GM12892 (cell line): ENCODE data around the gene HRAS.

Source experiments
- POLR2A ChIP-seq: IDR thresholded peaks from 2 replicates; pipeline ENCODE4 v1.6.1; 2011; ENCODE audit warnings: low read depth, low read length, control low read depth
- POLR2AphosphoS5 ChIP-seq: IDR thresholded peaks from 2 replicates; pipeline ENCODE4 v1.6.1; 2011; ENCODE audit warnings: low read depth, low read length, control low read depth
- TAF1 ChIP-seq: IDR thresholded peaks from 2 replicates; pipeline ENCODE4 v1.6.1; 2011; ENCODE audit warnings: low read depth, mild to moderate bottlenecking, control low read depth, low read length, borderline replicate concordance

DNA sequence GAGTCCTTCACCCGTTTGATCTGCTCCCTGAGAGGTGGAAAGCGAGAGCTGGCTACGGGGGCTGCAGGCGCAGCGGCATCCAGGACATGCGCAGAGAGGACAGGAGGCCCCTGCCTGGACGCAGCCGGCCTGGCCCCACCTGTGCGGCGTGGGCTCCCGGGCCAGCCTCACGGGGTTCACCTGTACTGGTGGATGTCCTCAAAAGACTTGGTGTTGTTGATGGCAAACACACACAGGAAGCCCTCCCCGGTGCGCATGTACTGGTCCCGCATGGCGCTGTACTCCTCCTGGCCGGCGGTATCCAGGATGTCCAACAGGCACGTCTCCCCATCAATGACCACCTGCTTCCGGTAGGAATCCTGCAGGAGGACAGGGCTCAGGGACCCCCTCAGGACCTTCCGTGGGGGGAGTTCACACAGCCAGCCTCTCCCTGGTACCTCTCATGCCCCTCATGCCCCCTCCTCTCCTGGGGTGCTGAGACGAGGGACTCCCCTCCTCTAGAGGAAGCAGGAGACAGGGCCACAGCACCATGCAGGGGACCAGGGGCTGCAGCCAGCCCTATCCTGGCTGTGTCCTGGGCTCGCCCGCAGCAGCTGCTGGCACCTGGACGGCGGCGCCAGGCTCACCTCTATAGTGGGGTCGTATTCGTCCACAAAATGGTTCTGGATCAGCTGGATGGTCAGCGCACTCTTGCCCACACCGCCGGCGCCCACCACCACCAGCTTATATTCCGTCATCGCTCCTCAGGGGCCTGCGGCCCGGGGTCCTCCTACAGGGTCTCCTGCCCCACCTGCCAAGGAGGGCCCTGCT, 1.6 kb downstream of the HRAS start:
- TF ChIP-seq POLR2AphosphoS5 (no peak), POLR2A (no peak), TAF1 (no peak)
